HepG2 (cell line): ENCODE data around the gene ASCC2. TPM values are rescaled to one million over a fixed set of nuclear protein-coding genes. Genes with fewer than 3 reads are reported as not detected.
A peak's percentile ranks its signal among the peaks of the same experiment; 100 is the strongest.

Experiments used
- KAT2B ChIP-seq: fragments of 150-350 bp; IDR thresholded peaks from 2 replicates; pipeline ENCODE4 v1.6.1; 2014; ENCODE audit warnings: low read depth, low read length, borderline replicate concordance
- LCORL ChIP-seq, 2 experiments: fragments of 450-650 bp in 1 of 2; sonication (generic) in 1 of 2; formaldehyde crosslinking in 1 of 2; IDR thresholded peaks; 2 replicates each; pipeline versions ENCODE4 v1.5.0 to v1.6.1; 2017 to 2020; ENCODE audit warnings: antibody characterized with exemption in 1 of 2, missing genetic modification reagents in 1 of 2
- NFIC ChIP-seq: IDR thresholded peaks from 2 replicates; pipeline ENCODE4 v1.6.1; 2012; ENCODE audit warnings: mild to moderate bottlenecking, low read length, inconsistent platforms
- POGZ ChIP-seq: sonication (generic); formaldehyde crosslinking; IDR thresholded peaks from 2 replicates; pipeline ENCODE4 v1.4.0; 2020; ENCODE audit warnings: mild to moderate bottlenecking, missing genetic modification reagents
- ZNF564 ChIP-seq: sonication (generic); formaldehyde crosslinking; IDR thresholded peaks from 2 replicates; pipeline ENCODE4 v1.8.1; 2023; ENCODE audit warnings: mild to moderate bottlenecking, missing genetic modification reagents
- ZNF598 ChIP-seq: sonication (generic); formaldehyde crosslinking; IDR thresholded peaks from 2 replicates; pipeline ENCODE4 v1.5.1; 2020; ENCODE audit warnings: mild to moderate bottlenecking, missing genetic modification reagents, borderline replicate concordance
- ZNF674 ChIP-seq: sonication (generic); formaldehyde crosslinking; IDR thresholded peaks from 2 replicates; pipeline ENCODE4 v1.5.0; 2020; ENCODE audit warnings: low read depth, mild to moderate bottlenecking, missing genetic modification reagents
- polyA plus RNA-seq, 8 experiments: library from polyadenylated mRNA; depleted of rRNA in 3 of 8; stranded (reverse) in 7 of 8; unstranded in 1 of 8; fragments of >200 nt; fragmentation: Illumina TruSeq in 4 of 8; extraction: Trizol in 4 of 8; gene quantifications; 2 replicates each; pipeline versions ENCODE4 v1.2.1 to v1.2.3, GENCODE V29; 2011 to 2016; ENCODE audit warnings: low read depth in 4 of 8, missing spikeins in 1 of 8, mixed read lengths in 1 of 8; ENCODE audit not compliant: insufficient read depth in 1 of 8
- total RNA-seq, 5 experiments: library from RNA; depleted of rRNA; stranded (reverse); fragments of >200 nt; fragmentation: Illumina TruSeq; extraction: Trizol; gene quantifications; 2 replicates each; pipeline ENCODE4 v1.2.3, GENCODE V29; 2016; ENCODE audit warnings: low read depth in 1 of 5
- TF ChIP-seq, protein P1 (sequence below): sonication (generic); formaldehyde crosslinking; IDR thresholded peaks from 2 replicates; pipeline ENCODE4 v1.4.0; 2020; ENCODE audit warnings: mild to moderate bottlenecking, missing genetic modification reagents
- TF ChIP-seq, protein P2 (sequence below): sonication (generic); formaldehyde crosslinking; IDR thresholded peaks from 2 replicates; pipeline ENCODE4 v1.5.0; 2020; ENCODE audit warnings: mild to moderate bottlenecking, missing genetic modification reagents
- TF ChIP-seq, protein P3 (sequence below): sonication (generic); formaldehyde crosslinking; IDR thresholded peaks from 2 replicates; pipeline ENCODE4 v1.5.1; 2020; ENCODE audit warnings: missing genetic modification reagents, mild to moderate bottlenecking, borderline replicate concordance
- TF ChIP-seq, protein P4 (sequence below): sonication (generic); formaldehyde crosslinking; IDR thresholded peaks from 2 replicates; pipeline ENCODE4 v1.5.1; 2020; ENCODE audit warnings: mild to moderate bottlenecking, missing genetic modification reagents, borderline replicate concordance
- TF ChIP-seq, protein P5 (sequence below): sonication (generic); formaldehyde crosslinking; IDR thresholded peaks from 2 replicates; pipeline ENCODE4 v1.5.0; 2020; ENCODE audit warnings: mild to moderate bottlenecking, missing genetic modification reagents

Gene ASCC2
- total and polyA plus RNA-seq, 2 of the 13 experiments (the other 11 are each of a cell fraction or from before 2014, with no cell fraction given) = 26.2 to 26.3 TPM

DNA sequence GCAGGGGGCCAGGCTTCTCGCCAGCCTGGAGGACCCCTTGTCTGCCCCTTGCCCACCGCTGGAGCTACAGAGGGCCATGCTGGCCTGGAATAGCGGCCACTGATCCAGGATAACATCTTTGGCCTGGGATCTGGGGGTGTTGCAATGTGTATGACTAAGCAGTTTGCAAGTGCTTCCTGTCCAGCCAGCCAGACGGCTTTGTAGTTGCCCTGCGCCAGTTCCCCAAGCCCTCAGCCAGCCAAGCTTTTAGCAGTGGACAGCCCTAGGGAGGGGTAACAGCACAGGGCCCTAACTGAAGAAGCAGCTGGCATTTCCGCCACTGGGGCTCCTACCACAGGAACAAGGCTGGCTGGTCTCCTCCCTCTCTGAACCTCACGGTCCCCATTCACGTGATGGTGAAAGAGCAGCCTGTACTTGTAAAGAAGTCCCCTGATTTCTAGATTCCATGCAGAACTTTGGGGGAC is 38.8 kb downstream of the ASCC2 start (continued):
- TF ChIP-seq, protein P1, sequence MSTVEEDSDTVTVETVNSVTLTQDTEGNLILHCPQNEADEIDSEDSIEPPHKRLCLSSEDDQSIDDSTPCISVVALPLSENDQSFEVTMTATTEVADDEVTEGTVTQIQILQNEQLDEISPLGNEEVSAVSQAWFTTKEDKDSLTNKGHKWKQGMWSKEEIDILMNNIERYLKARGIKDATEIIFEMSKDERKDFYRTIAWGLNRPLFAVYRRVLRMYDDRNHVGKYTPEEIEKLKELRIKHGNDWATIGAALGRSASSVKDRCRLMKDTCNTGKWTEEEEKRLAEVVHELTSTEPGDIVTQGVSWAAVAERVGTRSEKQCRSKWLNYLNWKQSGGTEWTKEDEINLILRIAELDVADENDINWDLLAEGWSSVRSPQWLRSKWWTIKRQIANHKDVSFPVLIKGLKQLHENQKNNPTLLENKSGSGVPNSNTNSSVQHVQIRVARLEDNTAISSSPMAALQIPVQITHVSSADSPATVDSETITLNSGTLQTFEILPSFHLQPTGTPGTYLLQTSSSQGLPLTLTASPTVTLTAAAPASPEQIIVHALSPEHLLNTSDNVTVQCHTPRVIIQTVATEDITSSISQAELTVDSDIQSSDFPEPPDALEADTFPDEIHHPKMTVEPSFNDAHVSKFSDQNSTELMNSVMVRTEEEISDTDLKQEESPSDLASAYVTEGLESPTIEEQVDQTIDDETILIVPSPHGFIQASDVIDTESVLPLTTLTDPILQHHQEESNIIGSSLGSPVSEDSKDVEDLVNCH (CRISPR knock-in tag) = no peak
- TF ChIP-seq ZNF598 (CRISPR knock-in tag) (no peak), NFIC (no peak), KAT2B (no peak), POGZ (no peak), ZNF564 (CRISPR knock-in tag) (no peak), ZNF674 (no peak), LCORL (IDR thresholded peaks at IDR 0.05) (no peak), LCORL (CRISPR knock-in tag; IDR thresholded peaks at IDR 0.05) (peak; percentile 50; the same call in 1 of the 2 replicates)
- TF ChIP-seq, protein P2, sequence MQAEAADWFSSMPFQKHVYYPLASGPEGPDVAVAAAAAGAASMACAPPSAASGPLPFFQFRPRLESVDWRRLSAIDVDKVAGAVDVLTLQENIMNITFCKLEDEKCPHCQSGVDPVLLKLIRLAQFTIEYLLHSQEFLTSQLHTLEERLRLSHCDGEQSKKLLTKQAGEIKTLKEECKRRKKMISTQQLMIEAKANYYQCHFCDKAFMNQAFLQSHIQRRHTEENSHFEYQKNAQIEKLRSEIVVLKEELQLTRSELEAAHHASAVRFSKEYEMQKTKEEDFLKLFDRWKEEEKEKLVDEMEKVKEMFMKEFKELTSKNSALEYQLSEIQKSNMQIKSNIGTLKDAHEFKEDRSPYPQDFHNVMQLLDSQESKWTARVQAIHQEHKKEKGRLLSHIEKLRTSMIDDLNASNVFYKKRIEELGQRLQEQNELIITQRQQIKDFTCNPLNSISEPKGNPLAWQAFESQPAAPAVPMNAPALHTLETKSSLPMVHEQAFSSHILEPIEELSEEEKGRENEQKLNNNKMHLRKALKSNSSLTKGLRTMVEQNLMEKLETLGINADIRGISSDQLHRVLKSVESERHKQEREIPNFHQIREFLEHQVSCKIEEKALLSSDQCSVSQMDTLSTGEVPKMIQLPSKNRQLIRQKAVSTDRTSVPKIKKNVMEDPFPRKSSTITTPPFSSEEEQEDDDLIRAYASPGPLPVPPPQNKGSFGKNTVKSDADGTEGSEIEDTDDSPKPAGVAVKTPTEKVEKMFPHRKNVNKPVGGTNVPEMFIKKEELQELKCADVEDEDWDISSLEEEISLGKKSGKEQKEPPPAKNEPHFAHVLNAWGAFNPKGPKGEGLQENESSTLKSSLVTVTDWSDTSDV (CRISPR knock-in tag) = no peak
- TF ChIP-seq, protein P3, sequence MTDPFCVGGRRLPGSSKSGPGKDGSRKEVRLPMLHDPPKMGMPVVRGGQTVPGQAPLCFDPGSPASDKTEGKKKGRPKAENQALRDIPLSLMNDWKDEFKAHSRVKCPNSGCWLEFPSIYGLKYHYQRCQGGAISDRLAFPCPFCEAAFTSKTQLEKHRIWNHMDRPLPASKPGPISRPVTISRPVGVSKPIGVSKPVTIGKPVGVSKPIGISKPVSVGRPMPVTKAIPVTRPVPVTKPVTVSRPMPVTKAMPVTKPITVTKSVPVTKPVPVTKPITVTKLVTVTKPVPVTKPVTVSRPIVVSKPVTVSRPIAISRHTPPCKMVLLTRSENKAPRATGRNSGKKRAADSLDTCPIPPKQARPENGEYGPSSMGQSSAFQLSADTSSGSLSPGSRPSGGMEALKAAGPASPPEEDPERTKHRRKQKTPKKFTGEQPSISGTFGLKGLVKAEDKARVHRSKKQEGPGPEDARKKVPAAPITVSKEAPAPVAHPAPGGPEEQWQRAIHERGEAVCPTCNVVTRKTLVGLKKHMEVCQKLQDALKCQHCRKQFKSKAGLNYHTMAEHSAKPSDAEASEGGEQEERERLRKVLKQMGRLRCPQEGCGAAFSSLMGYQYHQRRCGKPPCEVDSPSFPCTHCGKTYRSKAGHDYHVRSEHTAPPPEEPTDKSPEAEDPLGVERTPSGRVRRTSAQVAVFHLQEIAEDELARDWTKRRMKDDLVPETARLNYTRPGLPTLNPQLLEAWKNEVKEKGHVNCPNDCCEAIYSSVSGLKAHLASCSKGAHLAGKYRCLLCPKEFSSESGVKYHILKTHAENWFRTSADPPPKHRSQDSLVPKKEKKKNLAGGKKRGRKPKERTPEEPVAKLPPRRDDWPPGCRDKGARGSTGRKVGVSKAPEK (CRISPR knock-in tag) = no peak
- TF ChIP-seq, protein P4, sequence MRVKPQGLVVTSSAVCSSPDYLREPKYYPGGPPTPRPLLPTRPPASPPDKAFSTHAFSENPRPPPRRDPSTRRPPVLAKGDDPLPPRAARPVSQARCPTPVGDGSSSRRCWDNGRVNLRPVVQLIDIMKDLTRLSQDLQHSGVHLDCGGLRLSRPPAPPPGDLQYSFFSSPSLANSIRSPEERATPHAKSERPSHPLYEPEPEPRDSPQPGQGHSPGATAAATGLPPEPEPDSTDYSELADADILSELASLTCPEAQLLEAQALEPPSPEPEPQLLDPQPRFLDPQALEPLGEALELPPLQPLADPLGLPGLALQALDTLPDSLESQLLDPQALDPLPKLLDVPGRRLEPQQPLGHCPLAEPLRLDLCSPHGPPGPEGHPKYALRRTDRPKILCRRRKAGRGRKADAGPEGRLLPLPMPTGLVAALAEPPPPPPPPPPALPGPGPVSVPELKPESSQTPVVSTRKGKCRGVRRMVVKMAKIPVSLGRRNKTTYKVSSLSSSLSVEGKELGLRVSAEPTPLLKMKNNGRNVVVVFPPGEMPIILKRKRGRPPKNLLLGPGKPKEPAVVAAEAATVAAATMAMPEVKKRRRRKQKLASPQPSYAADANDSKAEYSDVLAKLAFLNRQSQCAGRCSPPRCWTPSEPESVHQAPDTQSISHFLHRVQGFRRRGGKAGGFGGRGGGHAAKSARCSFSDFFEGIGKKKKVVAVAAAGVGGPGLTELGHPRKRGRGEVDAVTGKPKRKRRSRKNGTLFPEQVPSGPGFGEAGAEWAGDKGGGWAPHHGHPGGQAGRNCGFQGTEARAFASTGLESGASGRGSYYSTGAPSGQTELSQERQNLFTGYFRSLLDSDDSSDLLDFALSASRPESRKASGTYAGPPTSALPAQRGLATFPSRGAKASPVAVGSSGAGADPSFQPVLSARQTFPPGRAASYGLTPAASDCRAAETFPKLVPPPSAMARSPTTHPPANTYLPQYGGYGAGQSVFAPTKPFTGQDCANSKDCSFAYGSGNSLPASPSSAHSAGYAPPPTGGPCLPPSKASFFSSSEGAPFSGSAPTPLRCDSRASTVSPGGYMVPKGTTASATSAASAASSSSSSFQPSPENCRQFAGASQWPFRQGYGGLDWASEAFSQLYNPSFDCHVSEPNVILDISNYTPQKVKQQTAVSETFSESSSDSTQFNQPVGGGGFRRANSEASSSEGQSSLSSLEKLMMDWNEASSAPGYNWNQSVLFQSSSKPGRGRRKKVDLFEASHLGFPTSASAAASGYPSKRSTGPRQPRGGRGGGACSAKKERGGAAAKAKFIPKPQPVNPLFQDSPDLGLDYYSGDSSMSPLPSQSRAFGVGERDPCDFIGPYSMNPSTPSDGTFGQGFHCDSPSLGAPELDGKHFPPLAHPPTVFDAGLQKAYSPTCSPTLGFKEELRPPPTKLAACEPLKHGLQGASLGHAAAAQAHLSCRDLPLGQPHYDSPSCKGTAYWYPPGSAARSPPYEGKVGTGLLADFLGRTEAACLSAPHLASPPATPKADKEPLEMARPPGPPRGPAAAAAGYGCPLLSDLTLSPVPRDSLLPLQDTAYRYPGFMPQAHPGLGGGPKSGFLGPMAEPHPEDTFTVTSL (CRISPR knock-in tag) = no peak
- TF ChIP-seq, protein P5, sequence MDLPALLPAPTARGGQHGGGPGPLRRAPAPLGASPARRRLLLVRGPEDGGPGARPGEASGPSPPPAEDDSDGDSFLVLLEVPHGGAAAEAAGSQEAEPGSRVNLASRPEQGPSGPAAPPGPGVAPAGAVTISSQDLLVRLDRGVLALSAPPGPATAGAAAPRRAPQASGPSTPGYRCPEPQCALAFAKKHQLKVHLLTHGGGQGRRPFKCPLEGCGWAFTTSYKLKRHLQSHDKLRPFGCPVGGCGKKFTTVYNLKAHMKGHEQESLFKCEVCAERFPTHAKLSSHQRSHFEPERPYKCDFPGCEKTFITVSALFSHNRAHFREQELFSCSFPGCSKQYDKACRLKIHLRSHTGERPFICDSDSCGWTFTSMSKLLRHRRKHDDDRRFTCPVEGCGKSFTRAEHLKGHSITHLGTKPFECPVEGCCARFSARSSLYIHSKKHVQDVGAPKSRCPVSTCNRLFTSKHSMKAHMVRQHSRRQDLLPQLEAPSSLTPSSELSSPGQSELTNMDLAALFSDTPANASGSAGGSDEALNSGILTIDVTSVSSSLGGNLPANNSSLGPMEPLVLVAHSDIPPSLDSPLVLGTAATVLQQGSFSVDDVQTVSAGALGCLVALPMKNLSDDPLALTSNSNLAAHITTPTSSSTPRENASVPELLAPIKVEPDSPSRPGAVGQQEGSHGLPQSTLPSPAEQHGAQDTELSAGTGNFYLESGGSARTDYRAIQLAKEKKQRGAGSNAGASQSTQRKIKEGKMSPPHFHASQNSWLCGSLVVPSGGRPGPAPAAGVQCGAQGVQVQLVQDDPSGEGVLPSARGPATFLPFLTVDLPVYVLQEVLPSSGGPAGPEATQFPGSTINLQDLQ (CRISPR knock-in tag) = no peak
